ENCODE data around the gene ATP8A2.

ATP8A2 gene

DNA sequence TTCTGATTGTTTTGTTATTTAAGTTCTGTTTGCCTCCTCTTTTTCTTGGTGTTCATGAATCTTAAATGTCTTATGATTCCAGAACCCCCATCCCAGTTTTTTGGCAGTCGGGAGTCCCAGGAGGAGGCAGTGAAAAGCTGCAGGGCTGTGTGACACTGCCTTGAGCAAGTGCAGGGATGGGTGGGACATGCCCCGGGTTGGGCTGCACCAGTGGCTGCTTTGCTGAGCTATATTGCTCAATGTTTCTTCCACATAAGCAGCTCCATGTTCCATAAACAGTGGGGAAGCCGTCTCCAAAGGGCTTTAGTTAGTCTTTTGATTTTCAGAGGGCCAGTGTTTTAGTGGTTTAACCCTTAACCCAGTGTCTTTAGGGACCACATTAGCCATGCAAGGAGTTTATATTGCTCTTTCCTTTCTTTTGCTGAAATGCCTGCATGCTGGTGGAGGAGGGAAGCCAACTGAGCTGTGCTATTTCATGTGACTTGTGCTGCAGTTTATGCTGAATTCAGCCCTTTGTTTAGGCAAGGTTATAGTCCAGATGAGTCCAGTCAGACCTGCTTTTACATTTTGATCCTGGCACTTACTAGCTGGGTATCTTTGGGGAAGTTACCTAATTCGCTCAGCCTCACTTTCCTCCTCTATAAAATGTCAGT is 13.1 kb downstream of the ATP8A2 start:
- no peak for DNase-seq (ENCODE audit: low read depth in 2 of 2)

DNA sequence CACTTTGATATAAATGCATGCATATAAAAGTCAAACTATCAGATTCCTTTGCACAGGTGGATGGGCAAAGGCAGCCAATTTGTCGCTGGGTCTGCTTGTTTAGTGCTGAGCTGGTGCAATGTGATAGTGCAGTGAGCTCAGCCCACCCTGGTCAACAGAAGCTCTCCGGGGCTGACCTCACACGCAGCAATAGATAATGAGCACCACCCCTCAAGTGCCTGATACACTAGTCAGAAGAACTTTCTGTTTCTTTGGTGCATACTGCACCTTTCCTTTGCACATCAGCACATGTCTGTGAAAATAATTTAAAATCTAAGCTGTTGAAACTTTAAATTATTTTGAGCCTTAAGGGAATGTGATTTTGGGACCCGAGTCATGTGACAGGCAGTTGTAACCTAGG is 20.2 kb downstream of the ATP8A2 start:
- no peak for DNase-seq (ENCODE audit: low read depth in 2 of 2)

DNA sequence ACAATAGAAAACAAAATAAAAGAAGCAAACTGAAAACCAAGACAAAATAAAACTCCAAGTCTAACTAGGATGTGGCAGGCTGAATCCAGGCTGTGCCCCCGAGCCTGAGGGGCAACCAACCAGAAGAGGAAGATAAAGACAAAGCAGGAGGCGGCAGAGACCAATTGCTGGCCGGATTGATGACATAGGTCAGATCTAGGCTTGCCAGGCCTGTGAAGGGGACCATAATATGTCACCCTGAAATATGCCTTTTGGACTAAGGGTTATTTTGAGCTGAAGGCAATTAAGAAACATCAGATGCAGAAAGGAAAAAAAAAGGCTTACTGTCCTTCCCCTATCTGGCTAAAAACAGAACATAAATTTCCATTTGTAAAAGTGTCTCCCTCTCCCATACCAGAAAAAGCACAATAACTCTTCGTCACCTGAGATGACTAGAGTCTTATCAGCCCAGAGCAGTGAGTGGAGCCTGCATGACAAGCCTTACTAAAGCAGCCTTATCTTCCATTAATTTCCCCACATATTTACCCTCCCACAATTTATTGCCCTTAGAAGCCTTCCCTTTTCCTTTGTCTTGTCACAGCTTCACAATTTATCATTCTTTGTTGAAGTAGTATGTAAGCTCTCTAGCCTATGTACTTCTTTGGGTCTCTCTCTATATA is 22.8 kb downstream of the ATP8A2 start:
- DNase-seq (ENCODE audit: low read depth in 2 of 2): no peak

DNA sequence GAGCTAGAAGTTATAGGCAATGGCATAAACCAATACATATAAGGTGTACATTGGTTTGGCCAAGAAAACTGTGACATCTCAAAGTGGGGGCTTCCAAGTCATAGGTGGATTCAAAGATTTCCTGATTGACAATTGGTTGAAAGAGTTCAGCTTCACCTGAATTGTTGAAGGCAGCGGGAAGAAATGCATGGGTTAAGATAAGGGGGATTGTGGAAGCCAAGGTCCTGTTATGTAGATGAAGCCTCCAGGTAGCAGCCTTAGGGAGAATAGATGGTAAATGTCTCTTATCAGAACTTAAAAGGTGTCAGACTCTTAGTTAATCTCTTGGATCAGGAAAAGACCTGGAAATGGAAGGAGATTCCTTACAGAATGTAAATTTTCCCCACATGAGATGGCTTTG is 26.0 kb downstream of the ATP8A2 start:
- DNase-seq (ENCODE audit: low read depth in 2 of 2): no peak

DNA sequence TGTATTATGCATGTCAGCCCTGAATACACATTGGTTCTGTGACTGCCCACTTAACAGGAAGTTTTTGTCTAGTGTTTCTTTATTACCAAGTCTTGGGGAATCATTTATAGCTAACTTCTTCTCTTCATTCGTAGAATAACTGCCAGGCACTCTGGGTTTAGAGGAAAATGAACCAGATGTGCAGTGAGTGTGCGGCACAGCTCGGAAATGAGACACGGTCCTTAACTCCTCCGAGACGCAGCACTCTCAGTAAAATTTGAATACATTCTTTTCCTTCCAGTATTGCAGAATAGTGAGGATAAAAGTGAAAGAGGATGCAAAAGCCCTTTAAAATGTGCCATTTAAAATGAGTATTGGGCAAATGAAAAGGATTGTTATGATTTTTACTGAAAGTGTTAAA is 29.2 kb downstream of the ATP8A2 start:
- no peak for DNase-seq (ENCODE audit: low read depth in 2 of 2)

DNA sequence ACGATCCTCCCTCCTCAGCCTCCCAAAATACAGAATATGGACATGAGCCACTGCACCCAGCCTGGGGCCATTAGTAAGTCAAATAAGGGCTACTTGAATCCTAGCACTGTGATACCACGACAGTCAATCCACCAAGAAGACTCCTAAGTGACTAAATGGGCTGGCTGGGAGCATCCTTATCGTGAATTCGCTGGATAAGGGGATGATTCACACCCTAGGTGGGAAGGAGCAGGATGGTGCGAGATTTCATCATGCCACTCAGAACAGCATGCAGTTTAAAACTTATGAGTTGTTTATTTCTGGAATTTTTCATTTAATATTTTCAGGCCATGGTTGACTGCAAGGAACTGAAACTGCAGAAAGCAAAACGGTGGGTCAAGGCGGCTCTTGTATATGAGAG is 30.2 kb downstream of the ATP8A2 start:
- DNase-seq (ENCODE audit: low read depth in 2 of 2): no peak

DNA sequence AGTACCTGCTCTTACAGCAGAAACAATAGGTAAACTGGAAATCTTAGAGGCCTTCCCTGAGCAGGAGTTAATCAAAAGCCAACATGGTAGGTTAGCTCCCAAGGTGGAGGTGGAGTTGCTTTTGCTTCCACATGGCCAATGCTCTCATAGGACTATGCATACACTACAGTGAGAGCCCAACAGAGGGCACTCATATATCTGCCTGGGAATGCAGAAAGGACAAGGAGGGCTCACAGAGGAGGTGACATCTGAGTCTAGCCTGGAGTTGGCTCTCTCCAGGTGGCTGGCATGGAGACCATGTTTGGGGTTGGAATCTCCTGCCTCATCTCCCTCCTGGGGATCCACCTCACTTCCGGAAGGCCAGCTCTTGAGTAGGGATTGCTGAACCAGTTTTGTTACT is 34.6 kb downstream of the ATP8A2 start:
- DNase-seq (ENCODE audit: low read depth in 2 of 2): no peak

DNA sequence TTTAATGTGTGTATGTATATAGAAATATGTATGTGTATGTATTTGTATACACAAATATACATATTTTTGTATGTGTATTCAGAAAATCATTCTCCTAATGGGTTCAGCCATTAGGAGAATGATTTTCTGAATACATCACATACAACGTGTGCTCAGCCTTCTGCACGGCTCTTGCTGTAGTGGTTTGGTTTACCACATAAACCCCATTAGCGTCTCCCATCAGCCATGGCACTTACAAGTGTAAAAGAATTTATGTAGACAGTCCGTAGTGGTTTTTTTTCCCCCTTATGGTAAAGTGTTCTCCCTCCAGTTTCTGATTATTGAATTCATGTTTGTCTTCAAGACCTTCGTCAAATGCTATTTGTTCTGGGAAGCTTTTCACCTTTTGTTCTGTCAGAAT is 38.2 kb downstream of the ATP8A2 start:
- no peak for DNase-seq (ENCODE audit: low read depth in 2 of 2)

DNA sequence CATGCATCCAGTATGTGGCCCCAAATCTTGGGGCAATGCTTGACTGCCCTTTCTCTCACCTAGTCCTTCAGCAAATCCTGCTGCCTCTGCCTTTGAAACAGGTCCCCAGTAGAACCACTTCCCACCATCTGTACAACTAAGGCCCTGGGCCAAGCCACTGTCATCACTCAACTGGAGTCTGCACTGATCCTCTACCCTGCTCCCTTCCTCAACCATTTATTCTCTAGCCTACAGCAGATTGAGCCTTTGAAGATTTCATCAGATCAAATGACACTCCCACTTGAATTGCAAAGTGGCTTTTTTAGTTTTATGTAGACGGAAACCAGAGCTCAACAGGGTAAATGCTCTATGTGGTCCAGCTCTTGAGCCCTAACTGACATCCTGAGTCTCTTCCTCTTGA is 43.5 kb downstream of the ATP8A2 start:
- DNase-seq (ENCODE audit: low read depth in 2 of 2): no peak

DNA sequence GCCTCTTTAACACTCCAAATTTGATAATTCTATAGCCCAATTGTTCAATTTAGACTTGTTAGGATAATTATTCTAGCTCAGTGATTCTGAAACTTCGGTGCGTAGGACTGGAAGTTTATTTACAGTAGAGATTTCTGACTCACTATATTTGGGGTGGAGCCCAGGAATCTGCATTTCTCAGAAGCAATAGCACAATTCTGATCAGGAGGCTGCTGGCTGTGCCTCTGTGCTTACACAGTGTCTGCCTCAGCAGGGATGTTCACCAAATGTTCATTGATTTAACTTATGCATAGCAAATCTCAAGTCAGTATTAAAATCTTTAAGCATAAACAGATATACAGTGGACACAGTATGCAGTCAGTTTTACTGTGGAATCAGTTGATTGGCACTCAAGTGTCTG is 45.8 kb downstream of the ATP8A2 start:
- no peak for DNase-seq (ENCODE audit: low read depth in 2 of 2)

DNA sequence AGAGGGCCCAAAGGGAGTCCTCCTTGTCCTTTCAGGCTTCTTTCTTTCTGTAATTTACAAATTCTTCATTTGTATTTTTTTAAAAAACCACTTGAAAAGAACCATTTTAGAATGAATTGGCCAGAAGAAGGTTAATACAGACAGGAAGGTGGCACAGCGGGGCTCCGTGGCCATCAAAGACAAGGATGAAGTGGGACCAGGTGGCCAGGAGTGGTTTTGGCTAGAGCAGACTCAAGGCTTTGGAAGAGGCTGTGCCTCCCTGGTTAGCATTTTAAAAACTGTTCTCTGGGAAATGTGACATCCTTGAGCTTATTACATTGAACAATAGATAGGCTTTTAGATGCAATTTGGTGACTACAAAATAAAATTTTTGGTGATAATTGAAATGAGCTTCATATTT is 48.4 kb downstream of the ATP8A2 start:
- no peak for DNase-seq (ENCODE audit: low read depth in 2 of 2)

DNA sequence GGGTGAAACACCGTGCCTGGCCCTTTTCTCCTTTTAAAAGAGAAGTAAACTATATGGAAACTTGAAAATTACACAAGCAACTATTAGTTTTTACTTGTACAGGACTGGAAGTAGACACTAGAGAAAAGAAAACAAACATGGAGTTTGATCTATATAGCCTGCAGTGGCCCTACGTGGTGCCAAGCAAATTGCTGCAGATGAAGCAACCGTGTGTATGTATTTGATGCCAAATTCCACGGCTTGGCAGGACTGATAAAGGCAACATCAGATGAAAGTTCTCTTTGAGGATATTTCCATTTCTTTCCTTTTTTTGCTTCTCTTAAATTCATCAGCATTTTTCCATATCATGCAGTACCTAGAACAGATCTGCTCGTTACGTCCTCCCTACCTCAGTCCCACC is 49.8 kb downstream of the ATP8A2 start:
- no peak for DNase-seq (ENCODE audit: low read depth in 2 of 2)

DNA sequence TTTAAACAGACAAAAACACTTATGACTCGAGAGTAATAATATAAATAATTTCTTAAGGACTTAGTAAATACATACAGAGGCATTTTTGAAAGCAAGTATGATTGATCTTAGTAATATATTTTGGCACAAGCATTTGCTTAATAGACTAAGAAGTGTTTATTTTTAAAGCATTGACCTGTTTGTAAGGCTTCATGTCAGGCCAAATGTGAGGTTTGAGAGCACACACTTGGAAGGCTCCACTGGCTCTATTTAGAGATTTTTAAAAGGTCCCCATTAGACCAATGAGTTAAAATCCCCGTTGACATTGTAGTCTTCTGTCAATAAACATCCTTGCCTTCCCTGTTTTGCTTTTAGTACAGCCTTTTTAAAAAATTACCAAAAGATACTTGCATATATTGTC is 50.4 kb downstream of the ATP8A2 start:
- no peak for DNase-seq (ENCODE audit: low read depth in 2 of 2)

DNA sequence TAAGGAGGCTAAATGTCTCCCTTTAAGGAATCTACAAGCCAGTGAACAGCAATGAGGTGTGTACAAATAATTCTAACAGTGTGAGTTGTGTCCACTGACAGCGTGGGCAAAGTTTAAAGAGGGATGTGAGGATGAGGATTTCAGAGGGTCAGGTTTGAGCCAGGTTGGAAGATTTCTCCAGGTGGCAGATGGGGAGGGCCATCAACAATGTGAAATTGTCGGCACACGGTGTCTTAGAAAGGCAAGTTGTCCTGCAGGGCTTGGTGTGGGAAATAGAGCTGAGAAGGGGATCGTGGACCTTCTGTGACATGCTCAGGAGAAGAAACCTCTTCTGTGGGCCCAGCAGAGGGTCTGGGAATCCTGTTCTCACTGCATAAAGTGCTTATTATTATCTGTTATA is 52.1 kb downstream of the ATP8A2 start:
- no peak for DNase-seq (ENCODE audit: low read depth in 2 of 2)

DNA sequence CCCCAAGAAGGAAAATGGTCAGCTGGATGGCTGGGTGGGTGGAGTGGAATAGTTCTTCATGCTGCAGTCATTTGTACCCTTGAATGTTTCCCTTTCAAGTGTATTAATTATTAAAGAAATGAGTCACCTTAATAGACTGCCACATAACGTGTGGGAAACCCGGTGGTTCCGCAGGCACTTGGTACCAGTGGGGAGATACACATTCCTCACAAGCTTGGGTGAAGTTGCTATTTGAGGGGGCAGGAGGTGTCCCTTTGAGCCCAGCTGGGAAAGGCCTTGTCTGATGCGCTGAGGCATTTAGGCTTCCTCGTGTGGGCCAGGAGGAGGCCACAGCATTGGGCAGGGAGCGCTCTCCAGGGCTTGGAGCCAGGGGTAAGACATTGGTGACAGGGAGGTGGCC is 57.7 kb downstream of the ATP8A2 start:
- no peak for DNase-seq (ENCODE audit: low read depth in 2 of 2)

DNA sequence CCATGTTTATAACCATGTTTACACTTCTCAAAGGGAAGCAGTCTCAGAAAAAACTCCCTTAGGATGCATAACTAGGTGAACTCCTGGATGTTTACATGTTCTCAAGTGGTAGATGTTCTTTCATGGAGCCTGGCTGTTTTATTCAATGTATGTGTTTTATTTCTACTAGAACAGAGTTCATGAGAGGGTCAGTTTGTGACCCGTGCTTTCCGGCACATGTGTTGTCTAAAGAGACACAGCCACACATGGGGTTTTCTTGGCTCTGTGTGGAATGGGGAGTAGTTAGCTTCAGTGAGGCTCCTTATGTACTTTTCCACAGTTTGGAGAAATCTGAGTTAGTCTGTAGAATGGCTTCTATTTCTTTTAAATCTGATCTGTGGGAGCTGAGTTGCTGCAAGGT is 60.9 kb downstream of the ATP8A2 start:
- DNase-seq (ENCODE audit: low read depth in 2 of 2): no peak

DNA sequence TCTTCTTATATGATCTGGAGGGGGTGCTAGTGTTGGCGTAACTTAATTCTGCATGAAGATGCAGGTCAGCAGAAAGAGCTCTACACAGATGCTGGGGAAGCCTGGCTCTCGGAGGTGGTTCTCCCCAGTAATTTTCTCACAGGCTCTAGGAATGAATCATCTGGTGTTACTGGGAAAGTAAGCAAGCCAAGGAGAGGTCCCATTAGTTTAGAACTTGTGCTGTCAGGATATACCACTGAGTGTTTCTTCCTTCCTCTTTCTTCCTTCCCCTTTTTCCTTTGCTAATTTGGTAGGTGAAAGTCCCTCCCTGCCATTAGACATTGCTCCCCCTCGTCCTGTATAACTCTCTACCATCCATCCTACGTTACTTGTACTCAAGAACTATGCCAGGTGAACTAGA is 68.3 kb downstream of the ATP8A2 start:
- DNase-seq (ENCODE audit: low read depth in 2 of 2): no peak

DNA sequence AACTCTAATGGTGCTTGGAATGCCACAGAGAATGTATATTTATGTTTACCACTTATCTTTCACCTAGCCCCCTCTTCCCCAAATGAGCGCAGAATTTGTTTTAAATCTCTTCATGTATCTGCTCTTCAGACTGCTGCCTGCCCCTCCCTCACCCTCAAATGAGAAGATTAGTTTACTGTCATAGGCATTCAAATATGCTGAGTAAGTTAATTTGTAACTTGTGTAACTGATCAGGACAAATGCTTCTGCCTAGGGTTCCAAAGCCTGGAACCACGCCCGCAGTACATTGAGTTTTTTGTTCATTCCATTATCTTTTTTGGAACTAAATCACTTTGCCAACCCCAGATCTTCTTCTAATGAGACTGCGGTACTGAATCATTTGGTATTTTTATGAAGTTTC is 74.5 kb downstream of the ATP8A2 start:
- no peak for DNase-seq (ENCODE audit: low read depth in 2 of 2)

DNA sequence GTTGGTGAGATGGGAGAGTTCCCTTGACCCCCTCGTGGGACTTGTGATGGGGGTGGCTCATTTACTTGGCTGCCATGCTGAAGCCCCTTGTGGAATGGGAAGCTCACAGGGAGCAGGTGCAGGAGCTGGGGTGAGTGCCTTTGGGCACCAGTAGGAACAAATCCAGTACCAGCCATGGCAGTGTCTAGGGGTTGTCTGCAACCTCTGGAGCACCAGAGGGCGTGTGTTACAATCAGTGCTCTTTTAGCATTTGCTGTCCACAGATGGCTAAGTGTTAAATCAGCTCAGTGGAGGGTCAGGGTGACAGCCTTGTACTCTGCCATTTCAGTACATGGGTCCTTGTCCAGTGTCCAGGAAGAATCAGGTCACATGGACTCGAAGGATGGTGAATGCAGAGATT is 75.6 kb downstream of the ATP8A2 start:
- DNase-seq (ENCODE audit: low read depth in 2 of 2): no peak

DNA sequence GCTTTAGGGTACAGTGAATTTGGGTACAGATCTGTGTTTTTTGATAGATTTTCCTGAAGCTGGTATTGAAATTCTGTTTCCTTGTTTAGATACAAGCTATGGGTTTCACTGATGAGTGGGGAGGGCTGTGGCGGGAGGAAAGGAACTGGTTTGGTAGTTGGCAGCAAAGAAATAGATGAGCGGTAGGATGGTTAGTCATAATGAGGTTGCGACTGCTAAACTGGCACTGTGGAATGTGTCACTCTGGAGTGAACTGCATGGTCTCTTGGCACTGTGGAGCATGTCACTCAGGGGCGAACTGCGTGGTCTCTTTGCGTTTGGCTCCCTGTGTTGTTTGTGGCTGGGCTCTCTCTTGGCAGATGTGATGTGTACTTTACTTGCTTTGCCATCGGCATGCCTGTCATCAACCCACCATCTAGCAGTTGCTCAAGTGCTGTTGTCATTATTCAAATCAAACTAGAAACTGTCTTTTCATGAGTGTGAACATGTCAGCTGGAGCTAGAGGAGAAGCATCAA is 82.1 kb downstream of the ATP8A2 start:
- DNase-seq (ENCODE audit: low read depth in 2 of 2): no peak

DNA sequence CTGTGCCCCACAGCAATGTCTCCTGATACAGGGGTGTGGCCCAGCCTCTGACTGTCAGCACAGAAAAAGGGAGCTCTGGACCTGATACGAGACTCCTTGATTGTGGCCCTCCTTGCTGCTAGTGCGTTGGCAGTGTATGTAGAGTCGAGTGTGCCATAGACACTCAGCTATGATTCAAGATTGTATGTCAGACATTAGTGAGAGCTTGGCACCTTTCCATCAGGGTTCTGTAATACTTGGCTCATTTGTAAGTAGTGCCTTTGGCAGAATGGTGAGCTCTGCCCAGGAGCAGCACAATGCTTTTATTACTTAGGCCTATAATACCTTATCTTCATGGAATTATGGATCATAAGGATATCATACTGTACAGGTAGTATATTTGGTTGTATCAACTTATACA is 83.4 kb downstream of the ATP8A2 start:
- no peak for DNase-seq (ENCODE audit: low read depth in 2 of 2)

DNA sequence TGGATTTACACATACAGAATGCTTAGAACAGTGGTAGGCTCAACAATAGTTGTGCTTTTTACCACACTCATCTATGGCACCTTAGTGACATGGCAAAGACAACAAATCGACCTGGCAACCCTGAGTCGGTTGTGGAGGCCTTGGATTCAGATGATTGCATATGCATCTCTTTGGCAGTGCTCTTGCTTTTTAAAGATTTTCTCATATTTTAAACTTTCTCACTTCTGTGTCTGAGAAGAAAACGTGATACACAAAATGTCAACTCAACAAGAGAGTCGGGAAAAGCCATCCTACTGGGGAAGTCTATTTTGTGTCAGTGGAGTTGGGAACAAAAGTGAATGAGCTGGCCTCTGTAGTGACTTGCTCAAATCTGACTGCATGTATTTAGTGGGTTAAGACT is 85.8 kb downstream of the ATP8A2 start:
- DNase-seq (ENCODE audit: low read depth in 2 of 2): no peak

DNA sequence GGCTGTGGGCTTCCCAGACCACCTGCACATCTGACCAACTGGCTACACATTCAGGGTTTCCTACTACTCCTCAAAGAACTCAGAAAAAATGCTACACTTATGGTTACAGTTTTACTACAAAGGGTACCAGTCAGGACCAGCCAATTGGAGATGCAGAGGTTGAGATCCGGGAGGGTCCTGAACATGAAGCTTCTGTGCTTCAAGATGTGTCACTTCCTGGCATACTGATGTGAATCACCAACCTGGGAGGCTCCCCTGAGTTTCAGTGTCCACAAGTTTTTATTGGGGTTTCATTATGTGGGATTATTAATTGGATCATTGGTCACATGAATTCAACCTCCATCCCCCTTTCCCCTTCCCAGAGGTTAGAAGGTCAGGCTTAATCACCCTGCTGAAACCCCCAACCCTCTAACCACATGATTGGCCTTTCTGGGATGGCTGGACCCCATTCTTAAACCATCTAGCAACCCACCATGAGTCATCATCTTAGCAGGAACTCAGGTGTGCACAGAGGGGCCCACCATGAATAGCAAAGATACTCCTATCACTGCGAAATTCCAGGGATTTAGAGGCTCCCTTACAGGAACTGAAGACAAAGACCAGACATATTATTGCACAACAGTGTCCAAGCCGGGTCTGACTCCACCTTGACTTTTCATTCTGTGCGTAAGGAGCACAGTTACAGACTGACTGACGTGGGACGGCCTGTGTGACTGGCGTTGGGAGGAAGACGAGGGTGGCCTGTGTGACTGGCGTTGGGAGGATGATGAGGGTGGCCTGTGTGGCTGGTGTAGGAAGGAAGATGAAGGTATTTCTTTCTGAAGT is 90.7 kb downstream of the ATP8A2 start:
- DNase-seq (ENCODE audit: low read depth in 2 of 2): no peak
